K562 (cell line): ENCODE measurements around the gene SRRD. TPM values are rescaled to one million over a fixed set of nuclear protein-coding genes. Genes with fewer than 3 reads are reported as not detected.

Experiments
- ARID3B ChIP-seq: fragments of 250-450 bp; sonication (Bioruptor Pico); IDR thresholded peaks from 2 replicates; pipeline ENCODE4 v1.4.0; 2020; ENCODE audit warnings: borderline replicate concordance
- CBFA2T2 ChIP-seq: fragments of 450-650 bp; conservative IDR thresholded peaks from 2 replicates; pipeline ENCODE4 v1.6.1; 2017; ENCODE audit warnings: mild to moderate bottlenecking
- CCNT2 ChIP-seq: IDR thresholded peaks from 2 replicates; pipeline ENCODE4 v1.6.1; 2011; ENCODE audit warnings: borderline replicate concordance, low read depth, mild to moderate bottlenecking, moderate library complexity, mixed read lengths, low read length; ENCODE audit not compliant: insufficient read length; ENCODE audit errors: extremely low read depth
- DPF2 ChIP-seq: fragments of 450-650 bp; IDR thresholded peaks from 2 replicates; pipeline ENCODE4 v1.6.1; 2016
- ETS1 ChIP-seq: conservative IDR thresholded peaks from 2 replicates; pipeline ENCODE4 v1.6.1; 2011; ENCODE audit warnings: low read depth, mild to moderate bottlenecking, low read length; ENCODE audit not compliant: control insufficient read depth
- FOXA1 ChIP-seq: fragments of 450-650 bp; IDR thresholded peaks from 2 replicates; pipeline ENCODE4 v1.6.1; 2016; ENCODE audit warnings: mild to moderate bottlenecking, borderline replicate concordance
- FOXK2 ChIP-seq, 2 experiments: fragments of 450-650 bp; IDR thresholded peaks in 1 of 2; conservative IDR thresholded peaks in 1 of 2; 2 replicates each; pipeline ENCODE4 v1.6.1; 2016; ENCODE audit warnings: low read depth in 2 of 2, mild to moderate bottlenecking in 1 of 2
- HDAC1 ChIP-seq, 2 experiments: fragments of 450-650 bp; IDR thresholded peaks; 2 replicates each; pipeline ENCODE4 v1.6.1; 2016 to 2017; ENCODE audit warnings: inconsistent platforms in 1 of 2, mild to moderate bottlenecking in 1 of 2, moderate library complexity in 1 of 2
- HMG20B ChIP-seq: fragments of 250-450 bp; sonication (Bioruptor Pico); IDR thresholded peaks from 2 replicates; pipeline ENCODE4 v1.5.0; 2021; ENCODE audit warnings: mild to moderate bottlenecking
- KAT8 ChIP-seq: fragments of 450-650 bp; IDR thresholded peaks from 2 replicates; pipeline ENCODE4 v1.6.1; 2016; ENCODE audit warnings: low read depth, mild to moderate bottlenecking
- MAFF ChIP-seq: IDR thresholded peaks from 2 replicates; pipeline ENCODE4 v1.6.1; 2012; ENCODE audit warnings: low read length, improper control_type of control experiment
- MTA1 ChIP-seq: fragments of 450-650 bp; IDR thresholded peaks from 2 replicates; pipeline ENCODE4 v1.6.1; 2017; ENCODE audit warnings: borderline replicate concordance
- MXI1 ChIP-seq: IDR thresholded peaks from 2 replicates; pipeline ENCODE4 v1.6.1; 2011; ENCODE audit warnings: low read depth, mild to moderate bottlenecking, improper control_type of control experiment, low read length
- NR2C1 ChIP-seq, 2 experiments: fragments of 450-650 bp; IDR thresholded peaks; 2 replicates each; pipeline ENCODE4 v1.6.1; 2017; ENCODE audit warnings: mild to moderate bottlenecking in 2 of 2, antibody characterized with exemption in 1 of 2, inconsistent platforms in 1 of 2, missing compliant biosample characterization in 1 of 2, missing genetic modification characterization in 1 of 2
- RAD51 ChIP-seq: fragments of 450-650 bp; IDR thresholded peaks from 2 replicates; pipeline ENCODE4 v1.7.1; 2016; ENCODE audit warnings: low read depth, mild to moderate bottlenecking, borderline replicate concordance
- RBBP5 ChIP-seq: fragments of 200-600 bp; sonication (generic); IDR thresholded peaks from 2 replicates; pipeline ENCODE4 v1.6.1; 2012; ENCODE audit warnings: borderline replicate concordance, mild to moderate bottlenecking, low read length, control low read depth, inconsistent platforms; ENCODE audit not compliant: insufficient read depth, poor library complexity, severe bottlenecking
- STAG1 ChIP-seq: sonication (generic); formaldehyde crosslinking; IDR thresholded peaks from 2 replicates; pipeline ENCODE4 v1.5.0; 2020; ENCODE audit warnings: missing genetic modification reagents, borderline replicate concordance
- TOE1 ChIP-seq, 2 experiments: fragments of 450-650 bp in 1 of 2; sonication (generic) in 1 of 2; formaldehyde crosslinking in 1 of 2; IDR thresholded peaks; 2 replicates each; pipeline versions ENCODE4 v1.7.1 to v1.8.0; 2016 to 2022; ENCODE audit warnings: borderline replicate concordance in 2 of 2, mild to moderate bottlenecking in 2 of 2, antibody characterized with exemption in 1 of 2, inconsistent platforms in 1 of 2, low read depth in 1 of 2, missing genetic modification reagents in 1 of 2, moderate library complexity in 1 of 2
- USF2 ChIP-seq: sonication (generic); formaldehyde crosslinking; IDR thresholded peaks from 2 replicates; pipeline ENCODE4 v1.5.0; 2020; ENCODE audit warnings: missing genetic modification reagents
- ZBTB17 ChIP-seq: fragments of 450-650 bp; formaldehyde crosslinking; IDR thresholded peaks from 2 replicates; pipeline ENCODE4 v1.4.0; 2020; ENCODE audit warnings: mild to moderate bottlenecking
- ZNF175 ChIP-seq: fragments of 200-800 bp; sonication (Bioruptor generic); IDR thresholded peaks from 2 replicates; pipeline ENCODE4 v1.6.1; 2016; ENCODE audit warnings: low read depth, mild to moderate bottlenecking, missing genetic modification characterization, missing compliant biosample characterization
- ZNF444 ChIP-seq: fragments of 250-450 bp; sonication (Bioruptor Pico); IDR thresholded peaks from 2 replicates; pipeline ENCODE4 v1.4.0; 2020; ENCODE audit warnings: mild to moderate bottlenecking, moderate library complexity
- ZNF589 ChIP-seq: fragments of 200-800 bp; sonication (Bioruptor generic); IDR thresholded peaks from 2 replicates; pipeline ENCODE4 v1.6.1; 2016; ENCODE audit warnings: low read depth, missing genetic modification characterization, missing compliant biosample characterization
- ZNF79 ChIP-seq: fragments of 250-450 bp; sonication (Bioruptor Pico); IDR thresholded peaks from 2 replicates; pipeline ENCODE4 v1.4.0; 2020; ENCODE audit warnings: low read depth, mild to moderate bottlenecking, moderate library complexity
- polyA plus RNA-seq, 8 experiments: library from polyadenylated mRNA; depleted of rRNA in 4 of 8; stranded (reverse) in 5 of 8; unstranded in 3 of 8; fragments of >200 nt; fragmentation: Nextera tagmentation in 2 of 8; fragmentation: Illumina TruSeq in 1 of 8; extraction: Ambion mirVana in 2 of 8; extraction: Trizol in 1 of 8; gene quantifications; 2 replicates each; pipeline versions ENCODE4 v1.2.1 to v1.2.3, GENCODE V29; 2011 to 2014; ENCODE audit warnings: inconsistent platforms in 1 of 8, missing spikeins in 1 of 8
- total RNA-seq, 7 experiments: library from RNA; depleted of rRNA in 6 of 7; stranded (reverse); fragments of >200 nt in 6 of 7; fragmentation: Illumina TruSeq in 2 of 7; extraction: Trizol in 2 of 7; gene quantifications; 2 replicates each; pipeline versions ENCODE4 v1.2.1 to v1.2.3, GENCODE V29; 2011 to 2021; ENCODE audit warnings: low replicate concordance in 1 of 7

Gene SRRD
- total and polyA plus RNA-seq, 9 of the 15 experiments (the other 6 are each of a cell fraction or from before 2014, with no cell fraction given) = 4.9 to 59.4 (median 34.4) TPM

GRCh38 chr22:26484360-26484706 lies 656 bp downstream of the SRRD start (continued):
- TF ChIP-seq ZNF79 (CRISPR knock-in tag) (no peak), DPF2 (0 out of 2 replicates have a peak, but pooled peaks have one; percentile 6), NR2C1 (IDR thresholded peaks at IDR 0.05) (no peak), NR2C1 (tag; IDR thresholded peaks at IDR 0.05) (no peak), STAG1 (no peak), HMG20B (no peak), USF2 (CRISPR knock-in tag) (peak; percentile 73), ETS1 (no peak), MTA1 (0 out of 2 replicates have a peak, but pooled peaks have one; percentile 11), ZNF589 (CRISPR knock-in tag) (peak; percentile 14; the same call in 1 of the 2 replicates), ZNF444 (CRISPR knock-in tag) (no peak), MAFF (no peak), TOE1 (IDR thresholded peaks at IDR 0.05; ENCODE audit: borderline replicate concordance) (peak; percentile 75; the same call in 1 of the 2 replicates), TOE1 (CRISPR knock-in tag; IDR thresholded peaks at IDR 0.05; ENCODE audit: borderline replicate concordance, low read depth) (no peak), RAD51 (peak; percentile 86), ARID3B (CRISPR knock-in tag) (no peak), KAT8 (no peak), MXI1 (peak; percentile 37; the same call in 1 of the 2 replicates), CCNT2 (no peak), CBFA2T2 (peak; percentile 26; the same call in 1 of the 2 replicates), RBBP5 (no peak), ZNF175 (no peak), ZBTB17 (CRISPR knock-in tag) (no peak), HDAC1 (IDR thresholded peaks at IDR 0.05) (peak in 1 of 2 experiments; percentile 79; a peak in 1 of 4 replicates), FOXA1 (no peak), FOXK2 (conservative IDR thresholded peaks at IDR 0.05 in 1 of 2, IDR thresholded peaks at IDR 0.05 in 1 of 2; ENCODE audit: low read depth in 2 of 2) (peak; percentile 47 to 78; a peak in 3 of 4 replicates)
